ENCODE data around the gene AQP7. TPM values are rescaled to one million over a fixed set of nuclear protein-coding genes. Genes with fewer than 3 reads are reported as not detected.
"Not testable (repeated sequence)": the region's sequence is repeated elsewhere in the genome, so short reads cannot be mapped to it uniquely, and the experiment has no call there.

The AQP7 gene
- total RNA-seq, 1 donor from 2014 or later = not detected

GRCh38 chr9:33434317-33435105, 32.1 kb upstream of the AQP7 start:
- no peak for DNase-seq (ENCODE audit: low read depth in 2 of 2)

GRCh38 chr9:33433871-33434270, 31.5 kb upstream of the AQP7 start:
- no peak for DNase-seq (ENCODE audit: low read depth in 2 of 2)

GRCh38 chr9:33431420-33431819, 29.1 kb upstream of the AQP7 start:
- no peak for DNase-seq (ENCODE audit: low read depth in 2 of 2)

- DNase-seq (ENCODE audit: low read depth in 2 of 2) = no peak
These were observed 28.6 kb upstream of the AQP7 start for GRCh38 chr9:33430942-33431341.

- DNase-seq (ENCODE audit: low read depth in 2 of 2) = no peak
These were observed 27.1 kb upstream of the AQP7 start for GRCh38 chr9:33429256-33429985.

- no peak for DNase-seq (ENCODE audit: low read depth in 2 of 2)
These were observed 24.5 kb upstream of the AQP7 start for GRCh38 chr9:33426843-33427293.

- DNase-seq (ENCODE audit: low read depth in 2 of 2) = no peak
These were observed 22.8 kb upstream of the AQP7 start for GRCh38 chr9:33425128-33425533.

GRCh38 chr9:33424492-33424891, 22.1 kb upstream of the AQP7 start:
- DNase-seq (ENCODE audit: low read depth in 2 of 2) = not testable (repeated sequence)

- DNase-seq (ENCODE audit: low read depth in 2 of 2) = not testable (repeated sequence)
These were observed 21.7 kb upstream of the AQP7 start for GRCh38 chr9:33424043-33424442.

GRCh38 chr9:33419708-33420303, 17.4 kb upstream of the AQP7 start:
- DNase-seq (ENCODE audit: low read depth in 2 of 2) = no peak

GRCh38 chr9:33418090-33418489, 15.7 kb upstream of the AQP7 start:
- DNase-seq (ENCODE audit: low read depth in 2 of 2) = no peak

GRCh38 chr9:33416996-33417395, 14.6 kb upstream of the AQP7 start:
- DNase-seq (ENCODE audit: low read depth in 2 of 2) = no peak

GRCh38 chr9:33415501-33416038, 13.2 kb upstream of the AQP7 start:
- DNase-seq (ENCODE audit: low read depth in 2 of 2) = peak; percentile 56 to 71

- no peak for DNase-seq (ENCODE audit: low read depth in 2 of 2)
These were observed 12.6 kb upstream of the AQP7 start for GRCh38 chr9:33414889-33415500.

- DNase-seq (ENCODE audit: low read depth in 2 of 2) = no peak
These were observed 11.9 kb upstream of the AQP7 start for GRCh38 chr9:33414268-33414667.

GRCh38 chr9:33408087-33408486, 5.7 kb upstream of the AQP7 start:
- no peak for DNase-seq (ENCODE audit: low read depth in 2 of 2)

- DNase-seq (ENCODE audit: low read depth in 2 of 2) = no peak
These were observed 4.7 kb upstream of the AQP7 start for GRCh38 chr9:33407061-33407460.

GRCh38 chr9:33404788-33405362, 2.5 kb upstream of the AQP7 start:
- DNase-seq (ENCODE audit: low read depth in 2 of 2) = no peak

GRCh38 chr9:33403941-33404787, 1.8 kb upstream of the AQP7 start:
- DNase-seq (ENCODE audit: low read depth in 2 of 2) = no peak

GRCh38 chr9:33401809-33402208, 559 bp downstream of the AQP7 start:
- not testable (repeated sequence) for DNase-seq (ENCODE audit: low read depth in 2 of 2)

All from lung microvascular endothelial cell (primary cell).